Parathyroid adenoma (tissue), 2 donors: ENCODE results near the gene GNPNAT1.

Experiments used
- H2AFZ ChIP-seq: fragments of 300-600 bp; sonication (generic); one replicate; pipeline ENCODE4 v1.7.0; 2017; ENCODE audit warnings: antibody characterized with exemption, mild to moderate bottlenecking
- H3K27ac ChIP-seq: fragments of 300-600 bp; sonication (generic); one replicate; pipeline ENCODE4 v1.7.0; 2017
- H3K27me3 ChIP-seq: fragments of 300-600 bp; sonication (generic); one replicate; pipeline ENCODE4 v1.7.0; 2017; ENCODE audit warnings: low read length; ENCODE audit not compliant: control insufficient read depth, insufficient read depth
- H3K36me3 ChIP-seq: fragments of 300-600 bp; sonication (generic); one replicate; pipeline ENCODE4 v1.7.0; 2017; ENCODE audit warnings: low read length; ENCODE audit not compliant: control insufficient read depth, insufficient read depth
- H3K4me1 ChIP-seq: fragments of 300-600 bp; sonication (generic); one replicate; pipeline ENCODE4 v1.7.0; 2017; ENCODE audit warnings: control low read depth
- H3K4me2 ChIP-seq: fragments of 300-600 bp; sonication (generic); one replicate; pipeline ENCODE4 v1.7.0; 2017; ENCODE audit warnings: low read length
- H3K4me3 ChIP-seq: fragments of 300-600 bp; sonication (generic); one replicate; pipeline ENCODE4 v1.7.0; 2017; ENCODE audit warnings: low read depth, low read length
- H3K79me2 ChIP-seq: fragments of 300-600 bp; sonication (generic); one replicate; pipeline ENCODE4 v1.7.0; 2017; ENCODE audit warnings: control low read depth
- H3K9ac ChIP-seq: fragments of 300-600 bp; sonication (generic); one replicate; pipeline ENCODE4 v1.7.0; 2017; ENCODE audit warnings: mild to moderate bottlenecking
- H3K9me3 ChIP-seq: fragments of 300-600 bp; sonication (generic); one replicate; pipeline ENCODE4 v1.7.0; 2017; ENCODE audit warnings: low read length; ENCODE audit not compliant: control insufficient read depth
- TF ChIP-seq, protein P1 (sequence below): fragments of 300-600 bp; sonication (generic); IDR thresholded peaks from one replicate; pipeline ENCODE4 v1.7.0; 2017; ENCODE audit warnings: antibody characterized with exemption, mild to moderate bottlenecking
- donor health status: primary hyperparathyroidism.

Gene GNPNAT1

DNA sequence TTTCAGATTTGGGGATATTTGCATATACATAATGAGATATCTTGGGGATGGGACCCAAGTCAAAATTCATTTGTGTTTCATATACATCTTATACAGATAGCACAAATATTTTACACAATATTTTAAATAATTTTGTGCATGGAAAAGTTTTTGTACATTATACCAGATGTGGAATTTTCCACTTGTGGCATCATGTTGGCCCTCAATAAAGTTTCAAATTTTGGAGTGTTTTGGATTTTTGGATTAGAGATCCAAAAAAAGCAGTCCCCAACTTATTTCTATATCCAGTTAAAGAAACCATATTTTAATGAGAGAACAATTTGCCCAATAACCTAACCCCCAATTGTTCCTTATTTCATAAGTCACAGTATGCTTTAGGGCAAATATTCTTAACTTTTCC lies 4.5 kb downstream of the GNPNAT1 start:
- Histone ChIP-seq H3K36me3 (no peaks in the 10 kb centered on the region), H3K27me3 (no peaks in the 10 kb centered on the region), H3K27ac (no peak overlapping the region), H3K79me2 (peaks cover 7% of the 10 kb centered on the region), H3K9ac (no peak overlapping the region), H3K4me3 (no peak overlapping the region), H3K9me3 (no peaks in the 10 kb centered on the region), H3K4me1 (peaks cover 1% of the 10 kb centered on the region), H3K4me2 (no peak overlapping the region), H2AFZ (no peak overlapping the region)
- TF ChIP-seq, protein P1, sequence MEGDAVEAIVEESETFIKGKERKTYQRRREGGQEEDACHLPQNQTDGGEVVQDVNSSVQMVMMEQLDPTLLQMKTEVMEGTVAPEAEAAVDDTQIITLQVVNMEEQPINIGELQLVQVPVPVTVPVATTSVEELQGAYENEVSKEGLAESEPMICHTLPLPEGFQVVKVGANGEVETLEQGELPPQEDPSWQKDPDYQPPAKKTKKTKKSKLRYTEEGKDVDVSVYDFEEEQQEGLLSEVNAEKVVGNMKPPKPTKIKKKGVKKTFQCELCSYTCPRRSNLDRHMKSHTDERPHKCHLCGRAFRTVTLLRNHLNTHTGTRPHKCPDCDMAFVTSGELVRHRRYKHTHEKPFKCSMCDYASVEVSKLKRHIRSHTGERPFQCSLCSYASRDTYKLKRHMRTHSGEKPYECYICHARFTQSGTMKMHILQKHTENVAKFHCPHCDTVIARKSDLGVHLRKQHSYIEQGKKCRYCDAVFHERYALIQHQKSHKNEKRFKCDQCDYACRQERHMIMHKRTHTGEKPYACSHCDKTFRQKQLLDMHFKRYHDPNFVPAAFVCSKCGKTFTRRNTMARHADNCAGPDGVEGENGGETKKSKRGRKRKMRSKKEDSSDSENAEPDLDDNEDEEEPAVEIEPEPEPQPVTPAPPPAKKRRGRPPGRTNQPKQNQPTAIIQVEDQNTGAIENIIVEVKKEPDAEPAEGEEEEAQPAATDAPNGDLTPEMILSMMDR = no peak

DNA sequence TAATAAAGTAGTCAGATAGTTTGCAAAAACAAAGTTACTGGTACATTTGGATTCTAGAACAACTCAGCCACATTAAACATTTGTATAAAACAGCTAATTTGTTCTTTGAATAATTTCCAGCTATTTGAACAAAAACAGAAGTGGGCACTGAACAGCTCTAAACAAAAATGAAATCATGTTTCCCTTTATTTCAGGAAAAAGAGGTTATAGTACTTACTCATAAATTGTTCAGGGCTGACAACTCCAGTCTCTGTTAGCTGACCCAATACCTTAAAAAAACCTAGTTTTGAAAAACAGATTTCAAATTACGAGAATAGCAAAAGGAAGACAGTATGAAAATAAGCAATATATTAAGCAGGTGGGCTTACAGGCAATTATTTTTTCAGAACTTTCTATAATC lies 8.2 kb downstream of the GNPNAT1 start:
- no peaks in the 10 kb centered on the region for H3K4me1 ChIP-seq
- H3K9ac ChIP-seq = no peak overlapping the region
- H3K4me3 ChIP-seq = no peak overlapping the region
- no peaks in the 10 kb centered on the region for H3K36me3 ChIP-seq
- H3K27ac ChIP-seq = no peak overlapping the region
- no peak overlapping the region for H2AFZ ChIP-seq
- H3K9me3 ChIP-seq = no peaks in the 10 kb centered on the region
- peaks cover 4% of the 10 kb centered on the region for H3K79me2 ChIP-seq
- no peaks in the 10 kb centered on the region for H3K27me3 ChIP-seq
- H3K4me2 ChIP-seq = no peak overlapping the region
- TF ChIP-seq, protein P1 = no peak

DNA sequence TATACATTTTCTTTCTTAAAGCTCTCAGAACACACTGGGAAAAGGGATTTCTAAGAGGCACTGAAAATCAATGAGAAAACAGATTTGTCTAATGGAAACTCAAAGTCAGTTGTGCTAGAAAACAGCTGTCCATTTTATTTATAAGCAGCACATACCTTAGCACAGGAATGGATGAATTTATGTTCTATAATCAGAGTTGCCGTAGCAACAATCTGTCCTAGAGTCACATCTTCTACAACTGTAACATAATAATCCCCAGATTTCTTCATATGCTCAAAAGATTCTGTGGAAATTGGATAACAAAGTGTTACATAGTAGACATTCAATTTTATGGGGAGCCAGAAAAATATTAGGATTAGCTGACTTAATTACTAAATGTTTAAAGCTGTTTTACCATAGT lies 9.8 kb downstream of the GNPNAT1 start:
- Histone ChIP-seq H3K9me3 (no peaks in the 10 kb centered on the region), H2AFZ (no peak overlapping the region), H3K79me2 (peaks cover 4% of the 10 kb centered on the region), H3K9ac (no peak overlapping the region), H3K36me3 (no peaks in the 10 kb centered on the region), H3K4me3 (no peak overlapping the region), H3K27ac (no peak overlapping the region), H3K27me3 (no peaks in the 10 kb centered on the region), H3K4me1 (no peaks in the 10 kb centered on the region), H3K4me2 (no peak overlapping the region)
- TF ChIP-seq, protein P1 = no peak

DNA sequence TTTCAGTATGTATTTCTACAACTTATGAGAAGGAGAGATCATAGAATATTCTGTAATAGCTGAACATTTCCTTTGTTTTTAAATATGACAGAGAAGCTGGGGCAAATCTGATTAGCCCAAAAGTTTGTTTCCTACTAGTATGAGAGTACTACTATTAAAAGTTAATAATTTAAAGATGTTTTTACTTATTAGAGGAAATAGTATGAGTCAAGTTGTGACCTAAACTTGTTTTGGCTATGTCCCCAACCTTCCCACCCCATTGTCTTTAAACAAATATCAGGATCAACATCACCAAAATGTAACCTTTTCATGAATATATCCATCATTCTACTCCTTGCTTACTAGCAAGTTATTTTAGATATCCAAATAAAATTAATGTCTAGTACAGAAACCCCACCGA lies 10.5 kb downstream of the GNPNAT1 start:
- Histone ChIP-seq H3K9me3 (no peaks in the 10 kb centered on the region), H3K79me2 (peaks cover 2% of the 10 kb centered on the region), H3K27ac (no peak overlapping the region), H2AFZ (no peak overlapping the region), H3K27me3 (no peaks in the 10 kb centered on the region), H3K4me1 (no peaks in the 10 kb centered on the region), H3K4me2 (no peak overlapping the region), H3K9ac (no peak overlapping the region), H3K4me3 (no peak overlapping the region), H3K36me3 (no peaks in the 10 kb centered on the region)
- TF ChIP-seq, protein P1 = no peak

DNA sequence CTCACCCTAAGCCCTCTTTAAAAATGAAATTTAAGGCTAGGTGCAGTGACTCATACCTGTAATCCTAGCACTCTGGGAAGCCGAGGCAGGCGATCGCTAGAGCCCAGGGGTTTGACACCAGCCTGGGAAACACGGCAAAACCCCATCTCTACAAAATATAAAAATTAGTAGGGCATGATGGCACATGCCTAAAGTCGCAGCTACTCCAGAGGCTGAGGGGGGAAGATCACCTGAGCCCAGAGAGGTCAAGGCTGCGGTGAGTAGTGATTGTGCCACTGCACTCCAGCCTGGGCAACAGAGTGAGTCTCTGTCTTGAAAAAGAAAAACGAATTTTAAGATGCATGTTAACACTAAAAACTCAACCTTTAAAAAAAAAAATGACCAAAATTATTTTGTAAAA lies 12.7 kb downstream of the GNPNAT1 start:
- H3K4me1 ChIP-seq = no peaks in the 10 kb centered on the region
- H3K4me3 ChIP-seq = no peak overlapping the region
- no peaks in the 10 kb centered on the region for H3K9me3 ChIP-seq
- H3K4me2 ChIP-seq = no peak overlapping the region
- TF ChIP-seq, protein P1 = no peak
- H3K27me3 ChIP-seq = no peaks in the 10 kb centered on the region
- H3K27ac ChIP-seq = no peak overlapping the region
- H2AFZ ChIP-seq = no peak overlapping the region
- H3K79me2 ChIP-seq = no peaks in the 10 kb centered on the region
- H3K36me3 ChIP-seq = no peaks in the 10 kb centered on the region
- no peak overlapping the region for H3K9ac ChIP-seq
